Stimulated activated CD4-positive, alpha-beta T cell treated with anti-CD3 and anti-CD28 coated beads, TNF-alpha, amount 100 ng/mL, for 4 hours (primary cell): ENCODE measurements around the gene ZYG11A.
A peak's percentile ranks its signal among the peaks of the same experiment; 100 is the strongest.
"Not testable (repeated sequence)": the region's sequence is repeated elsewhere in the genome, so short reads cannot be mapped to it uniquely, and the experiment has no call there.

Experiments used
- DNase-seq, 3 experiments: peaks; one replicate each; pipeline ENCODE4 v3.0.0-alpha.2; 2020; ENCODE audit warnings: low read depth in 3 of 3

The ZYG11A gene

DNA sequence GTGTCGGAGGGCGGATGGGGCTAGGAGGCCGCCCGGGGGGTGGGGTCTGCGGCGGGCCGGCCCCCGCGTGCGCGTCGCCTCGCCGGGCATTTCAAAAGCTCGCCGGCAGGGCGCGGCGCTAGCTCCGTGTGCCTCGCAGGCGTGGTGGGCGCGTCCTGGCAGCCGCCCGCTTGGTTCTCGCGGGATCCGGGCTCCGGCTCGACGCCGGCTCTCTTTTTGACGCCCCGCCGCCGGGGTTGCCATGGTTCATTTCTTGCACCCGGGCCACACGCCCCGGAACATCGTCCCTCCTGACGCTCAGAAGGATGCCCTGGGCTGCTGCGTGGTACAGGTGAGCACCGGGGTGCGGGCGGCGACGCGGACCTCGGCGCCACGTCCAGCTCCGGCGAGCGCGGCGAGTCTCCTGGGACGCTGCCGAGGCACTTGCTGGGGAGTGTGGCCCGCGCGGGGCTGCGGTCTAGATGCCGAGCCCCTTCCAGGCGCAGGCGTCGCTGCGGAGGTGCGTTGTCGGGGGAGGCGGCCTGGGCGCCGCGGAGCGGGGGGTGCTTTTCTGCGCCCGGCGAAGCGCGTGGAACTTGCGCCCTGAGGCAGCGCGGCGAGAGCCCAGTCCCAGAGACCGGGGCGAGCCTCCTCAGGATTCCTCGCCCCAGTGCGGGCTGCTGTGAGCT lies at the start of gene ZYG11A:
TSS of gene ZYG11A (plus strand) at position 118 of the 668 bp plus-strand sequence. CDS start at position 242, 124 bp downstream.
- DNase-seq = peak; percentile 29 to 49 (median 47)

GRCh38 chr1:52793717-52794116 lies 48.8 kb upstream of the ZYG11A start:
- DNase-seq = not testable (repeated sequence)

DNA sequence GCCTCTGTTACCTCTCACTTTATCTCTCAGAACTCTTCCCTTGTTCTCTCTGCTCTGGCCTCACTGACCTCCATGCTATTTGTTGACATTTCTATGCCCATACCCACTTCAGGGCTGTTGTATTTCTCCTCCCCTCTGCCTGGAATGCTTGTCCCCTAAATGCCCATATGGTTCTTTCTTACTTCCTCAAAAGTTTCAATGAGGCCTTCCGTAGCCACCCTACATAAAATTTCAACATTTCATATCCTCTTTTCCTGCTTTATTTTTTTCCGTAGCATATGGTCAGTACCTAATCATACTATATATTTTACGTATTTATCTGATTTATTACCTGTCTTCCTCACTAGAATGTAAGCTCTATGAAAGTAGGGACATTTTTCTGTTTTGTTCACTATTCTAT lies 47.1 kb upstream of the ZYG11A start:
- no peak for DNase-seq

DNA sequence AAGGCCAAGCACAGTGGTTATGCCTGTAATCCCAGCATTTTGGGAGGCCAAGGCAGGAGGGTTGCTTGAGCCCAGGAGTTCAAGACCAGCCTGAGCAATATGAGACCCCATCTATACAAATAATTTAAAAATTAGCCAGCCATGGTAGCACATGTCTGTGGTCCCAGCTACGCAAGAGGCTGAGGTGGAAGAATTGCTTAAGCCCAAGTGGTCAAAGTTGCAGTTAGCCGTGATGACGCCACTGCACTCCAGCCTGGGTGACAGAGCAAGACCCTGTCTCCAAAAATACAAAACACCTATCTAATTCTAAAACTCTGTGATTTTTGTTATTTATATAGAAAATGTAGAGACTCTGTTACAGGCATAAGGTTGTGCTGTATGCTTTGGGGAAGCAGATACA lies 44.2 kb upstream of the ZYG11A start:
- no peak for DNase-seq

GRCh38 chr1:52801011-52801410 lies 41.5 kb upstream of the ZYG11A start:
- no peak for DNase-seq

- not testable (repeated sequence) for DNase-seq
Observed at GRCh38 chr1:52804083-52804482, 38.5 kb upstream of the ZYG11A start.

GRCh38 chr1:52814465-52814864 lies 28.1 kb upstream of the ZYG11A start:
- no peak for DNase-seq

- not testable (repeated sequence) for DNase-seq
Observed at GRCh38 chr1:52820830-52821229, 21.7 kb upstream of the ZYG11A start.

DNA sequence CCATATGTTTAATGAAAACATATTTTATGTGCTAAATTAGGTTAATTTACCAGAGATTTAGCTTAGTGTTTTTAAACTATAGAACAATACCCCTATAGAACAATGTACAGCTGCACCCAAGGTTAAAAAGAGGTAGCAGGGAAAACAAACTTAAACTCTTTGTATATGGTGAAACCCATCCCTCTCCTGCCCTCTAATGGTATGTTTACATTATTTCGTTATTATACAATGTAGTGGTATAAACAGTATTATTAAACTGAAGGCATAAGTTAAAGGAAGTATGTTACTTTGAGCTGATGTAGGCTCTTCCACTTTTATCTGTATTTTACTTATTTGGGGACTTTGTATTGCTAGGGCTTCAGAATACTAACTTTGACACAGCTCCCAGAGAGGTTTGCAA lies 16.7 kb upstream of the ZYG11A start:
- DNase-seq = no peak

GRCh38 chr1:52834798-52835197 lies 7.8 kb upstream of the ZYG11A start:
- no peak for DNase-seq

DNA sequence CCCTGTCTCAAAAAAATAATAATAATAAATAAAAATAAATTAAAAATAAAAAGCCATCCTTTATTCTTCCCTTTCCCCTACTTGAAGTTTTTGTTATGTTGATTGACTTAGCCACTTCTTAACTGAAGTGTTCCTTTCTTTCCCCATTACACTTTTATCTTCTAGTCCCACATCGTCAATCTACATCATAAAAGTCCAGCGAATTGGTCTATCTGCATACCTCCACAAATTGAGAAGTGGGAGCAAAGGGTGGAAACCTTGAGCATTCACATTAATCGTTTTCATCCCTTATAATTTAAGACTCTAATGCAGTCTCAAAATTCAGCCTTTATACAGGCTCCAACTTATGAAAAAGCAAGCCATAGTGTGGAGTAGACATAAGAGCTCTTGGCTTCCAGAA lies 6.5 kb upstream of the ZYG11A start:
- DNase-seq = no peak

DNA sequence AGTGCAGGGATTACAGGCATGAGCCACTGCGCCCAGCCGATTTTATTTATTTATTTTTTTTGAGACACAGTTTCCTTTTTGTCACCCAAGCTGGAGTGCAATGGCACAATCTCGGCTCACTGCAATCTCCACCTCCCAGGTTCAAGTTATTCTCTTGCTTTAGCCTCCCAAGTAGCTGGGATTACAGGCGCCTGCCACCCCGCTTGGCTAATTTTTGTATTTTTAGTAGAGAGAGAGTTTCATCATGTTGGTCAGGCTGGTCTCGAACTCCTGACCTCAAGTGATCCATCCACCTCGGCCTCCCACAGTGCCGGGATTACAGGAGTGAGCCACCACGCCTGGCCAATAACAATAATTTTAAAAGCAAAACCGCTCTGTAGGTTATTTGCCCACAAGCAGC lies 3.4 kb upstream of the ZYG11A start:
- DNase-seq = not testable (repeated sequence)

GRCh38 chr1:52845119-52845518 lies 2.6 kb downstream of the ZYG11A start:
- DNase-seq = not testable (repeated sequence)

DNA sequence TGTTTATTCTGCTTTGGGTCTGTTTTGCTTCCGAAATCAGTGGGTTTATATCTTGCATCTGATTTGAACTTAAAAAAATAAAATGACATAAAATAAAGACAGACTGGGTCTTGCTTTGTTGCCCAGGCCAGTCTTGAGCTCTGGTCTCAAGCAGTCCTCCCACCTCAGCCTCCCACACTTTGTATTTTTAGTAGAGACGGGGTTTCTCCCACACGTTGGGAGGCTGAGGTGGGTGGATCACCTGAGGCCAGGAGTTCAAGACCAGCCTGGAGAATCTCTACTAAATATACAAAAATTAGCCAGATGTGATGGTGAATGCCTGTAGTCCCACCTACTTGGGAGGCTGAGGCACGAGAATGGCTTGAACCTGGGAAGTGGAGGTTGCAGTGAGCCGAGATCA lies 5.9 kb downstream of the ZYG11A start:
- no peak for DNase-seq

- no peak for DNase-seq
Observed at GRCh38 chr1:52850951-52851350, 8.4 kb downstream of the ZYG11A start.

DNA sequence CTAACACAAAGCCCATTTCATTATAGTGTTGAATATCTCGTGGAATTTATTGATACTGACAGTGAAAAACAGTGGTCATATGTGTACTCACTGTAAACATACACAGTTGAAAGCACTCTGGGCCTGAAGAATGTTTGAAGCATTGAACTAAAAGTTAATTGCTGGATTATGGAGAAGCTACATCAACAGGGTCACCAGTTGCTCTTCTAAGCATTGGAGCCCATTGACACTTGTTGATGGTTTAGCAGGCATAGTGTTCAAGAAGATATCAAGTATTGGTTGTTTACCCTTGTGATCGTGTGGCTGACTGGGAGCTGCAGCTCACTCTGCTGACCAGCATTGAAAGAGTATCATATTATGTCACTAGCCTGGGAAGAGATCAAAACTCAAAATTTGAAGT lies 10.3 kb downstream of the ZYG11A start:
- DNase-seq = no peak

GRCh38 chr1:52855584-52855983 lies 13.0 kb downstream of the ZYG11A start:
- no peak for DNase-seq

GRCh38 chr1:52856026-52856425 lies 13.5 kb downstream of the ZYG11A start:
- DNase-seq = no peak

- DNase-seq = no peak
Observed at GRCh38 chr1:52857443-52857842, 14.9 kb downstream of the ZYG11A start.

- DNase-seq = no peak
Observed at GRCh38 chr1:52862666-52863458, 20.3 kb downstream of the ZYG11A start.

GRCh38 chr1:52867087-52867863 lies 24.7 kb downstream of the ZYG11A start:
- no peak for DNase-seq

DNA sequence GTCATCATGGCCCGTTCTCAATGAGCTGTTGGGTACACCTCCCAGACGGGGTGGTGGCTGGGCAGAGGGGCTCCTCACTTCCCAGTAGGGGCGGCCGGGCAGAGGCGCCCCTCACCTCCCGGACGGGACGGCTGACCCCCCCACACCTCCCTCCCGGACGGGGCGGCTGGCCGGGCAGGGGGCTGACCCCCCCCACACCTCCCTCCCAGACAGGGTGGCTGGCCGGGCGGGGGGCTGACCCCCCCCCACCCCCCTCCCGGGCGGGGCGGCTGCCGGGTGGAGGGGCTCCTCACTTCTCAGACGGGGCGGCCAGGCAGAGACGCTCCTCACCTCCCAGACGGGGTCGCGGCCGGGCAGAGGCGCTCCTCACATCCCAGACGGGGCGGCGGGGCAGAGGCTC lies 27.2 kb downstream of the ZYG11A start:
- DNase-seq = not testable (repeated sequence)
